ENCODE results near the gene SLC2A6. TPM values are rescaled to one million over a fixed set of nuclear protein-coding genes. Genes with fewer than 3 reads are reported as not detected.

SLC2A6 gene
- polyA plus RNA-seq, 1 donor (not counting 4 experiments of a cell fraction or from before 2014, with no cell fraction given): 15.9 TPM

GRCh38 chr9:133454943-133455673, 23.8 kb downstream of the SLC2A6 start:
- FAIRE-seq (no peak), DNase-seq (ENCODE audit: low read depth, low spot score) (no peak)
- TF ChIP-seq CTCF (optimal IDR thresholded peaks at IDR 0.05 in 1 of 3, IDR thresholded peaks at IDR 0.05 in 1 of 3, conservative IDR thresholded peaks at IDR 0.05 in 1 of 3; ENCODE audit: extremely low read depth in 1 of 3, insufficient read depth in 2 of 3, low read length in 3 of 3) (no peak), EZH2 (IDR thresholded peaks at IDR 0.05; ENCODE audit: low read length) (no peak)
- Histone ChIP-seq H3K4me3 (ENCODE audit: control insufficient read depth in 2 of 3, extremely low read depth in 1 of 3, insufficient read depth in 2 of 3, low read depth in 1 of 3, low read length in 3 of 3) (no peak overlapping the region), H3K27me3 (ENCODE audit: control insufficient read depth, extremely low read depth, insufficient read depth, low read length) (peaks cover 7% of the 10 kb centered on the region), H2AFZ (ENCODE audit: control insufficient read depth, low read length) (no peak overlapping the region), H3K4me1 (ENCODE audit: control insufficient read depth, extremely low read depth, insufficient read depth, low read length) (peaks cover 5% of the 10 kb centered on the region), H3K79me2 (ENCODE audit: control insufficient read depth, insufficient read depth, low read length) (no peaks in the 10 kb centered on the region), H3K9me1 (ENCODE audit: control insufficient read depth, extremely low read depth, insufficient read depth, low read length) (no peaks in the 10 kb centered on the region), H3K27ac (ENCODE audit: control insufficient read depth, insufficient read depth, low read length) (no peak overlapping the region), H3K36me3 (ENCODE audit: control insufficient read depth in 2 of 2, extremely low read depth in 1 of 2, insufficient read depth in 2 of 2, low read length in 2 of 2) (no peaks in the 10 kb centered on the region), H3K9me3 (ENCODE audit: control insufficient read depth, low read depth, low read length) (no peaks in the 10 kb centered on the region), H4K20me1 (ENCODE audit: control insufficient read depth, extremely low read depth, insufficient read depth, low read length) (no peaks in the 10 kb centered on the region), H3K9ac (ENCODE audit: control insufficient read depth, extremely low read depth, insufficient read depth, low read length) (no peak overlapping the region), H3K4me2 (ENCODE audit: control insufficient read depth, extremely low read depth, insufficient read depth, low read depth, low read length) (no peak overlapping the region)
- dilution Hi-C loops (cut with MboI; ENCODE audit: extremely low pct_ligation_motif_present, low sequenced_read_pairs): no loop called here

- Histone ChIP-seq H3K9me1 (ENCODE audit: control insufficient read depth, extremely low read depth, insufficient read depth, low read length) (no peaks in the 10 kb centered on the region), H3K27me3 (ENCODE audit: control insufficient read depth, extremely low read depth, insufficient read depth, low read length) (peaks cover 7% of the 10 kb centered on the region), H2AFZ (ENCODE audit: control insufficient read depth, low read length) (no peak overlapping the region), H3K79me2 (ENCODE audit: control insufficient read depth, insufficient read depth, low read length) (no peaks in the 10 kb centered on the region), H3K4me3 (ENCODE audit: control insufficient read depth in 2 of 3, extremely low read depth in 1 of 3, insufficient read depth in 2 of 3, low read depth in 1 of 3, low read length in 3 of 3) (no peak overlapping the region), H3K4me2 (ENCODE audit: control insufficient read depth, extremely low read depth, insufficient read depth, low read depth, low read length) (no peak overlapping the region), H3K27ac (ENCODE audit: control insufficient read depth, insufficient read depth, low read length) (no peak overlapping the region), H3K36me3 (ENCODE audit: control insufficient read depth in 2 of 2, extremely low read depth in 1 of 2, insufficient read depth in 2 of 2, low read length in 2 of 2) (no peaks in the 10 kb centered on the region), H4K20me1 (ENCODE audit: control insufficient read depth, extremely low read depth, insufficient read depth, low read length) (no peaks in the 10 kb centered on the region), H3K4me1 (ENCODE audit: control insufficient read depth, extremely low read depth, insufficient read depth, low read length) (peaks cover 7% of the 10 kb centered on the region), H3K9me3 (ENCODE audit: control insufficient read depth, low read depth, low read length) (no peaks in the 10 kb centered on the region), H3K9ac (ENCODE audit: control insufficient read depth, extremely low read depth, insufficient read depth, low read length) (no peak overlapping the region)
- DNase-seq (ENCODE audit: low read depth, low spot score) (no peak), FAIRE-seq (no peak)
- TF ChIP-seq EZH2 (IDR thresholded peaks at IDR 0.05; ENCODE audit: low read length): no peak
- no peak for TF ChIP-seq CTCF (optimal IDR thresholded peaks at IDR 0.05 in 1 of 3, IDR thresholded peaks at IDR 0.05 in 1 of 3, conservative IDR thresholded peaks at IDR 0.05 in 1 of 3; ENCODE audit: extremely low read depth in 1 of 3, insufficient read depth in 2 of 3, low read length in 3 of 3)
- dilution Hi-C loops (cut with MboI; ENCODE audit: extremely low pct_ligation_motif_present, low sequenced_read_pairs): no loop called here
Observed at GRCh38 chr9:133454325-133454724, 24.6 kb downstream of the SLC2A6 start.

All from keratinocyte (primary cell).